ENCODE data around the gene SCARB1.

- TF ChIP-seq CREM (CRISPR knock-in tag; IDR thresholded peaks at IDR 0.05) (no peak), CTCF (IDR thresholded peaks at IDR 0.05) (no peak)
Measured at GRCh38 chr12:124772289-124773170, 91.1 kb downstream of the SCARB1 start.

All from WTC11 (cell line).